K562 (cell line): ENCODE measurements around the gene OR51B2. TPM values are rescaled to one million over a fixed set of nuclear protein-coding genes. Genes with fewer than 3 reads are reported as not detected.

Experiments
- ERF ChIP-seq: fragments of 450-650 bp; formaldehyde crosslinking; IDR thresholded peaks from 2 replicates; pipeline ENCODE4 v1.4.0; 2020; ENCODE audit warnings: mild to moderate bottlenecking, mixed read lengths
- GTF2E2 ChIP-seq: fragments of 200-800 bp; sonication (Bioruptor generic); IDR thresholded peaks from 2 replicates; pipeline ENCODE4 v1.6.1; 2016; ENCODE audit warnings: missing genetic modification characterization, missing compliant biosample characterization
- ILK ChIP-seq: fragments of 450-650 bp; IDR thresholded peaks from 2 replicates; pipeline ENCODE4 v1.6.1; 2016; ENCODE audit warnings: missing genetic modification characterization, low read depth, mild to moderate bottlenecking, missing compliant biosample characterization, moderate library complexity, borderline replicate concordance
- MAFF ChIP-seq: IDR thresholded peaks from 2 replicates; pipeline ENCODE4 v1.6.1; 2012; ENCODE audit warnings: low read length, improper control_type of control experiment
- MAZ ChIP-seq, 2 experiments: fragments of 450-650 bp in 1 of 2; sonication (generic) in 1 of 2; formaldehyde crosslinking; IDR thresholded peaks in 1 of 2; conservative IDR thresholded peaks in 1 of 2; 2 replicates each; pipeline versions ENCODE4 v1.4.0 to v1.5.0; 2020; ENCODE audit warnings: mild to moderate bottlenecking in 1 of 2, missing genetic modification reagents in 1 of 2
- MEIS2 ChIP-seq: fragments of 450-650 bp; IDR thresholded peaks from 2 replicates; pipeline ENCODE4 v1.6.1; 2014; ENCODE audit warnings: mild to moderate bottlenecking; ENCODE audit not compliant: partially characterized antibody
- MGA ChIP-seq: fragments of 450-650 bp; IDR thresholded peaks from 2 replicates; pipeline ENCODE4 v1.6.1; 2016; ENCODE audit warnings: mild to moderate bottlenecking, moderate library complexity
- NBN ChIP-seq: fragments of 450-650 bp; IDR thresholded peaks from 2 replicates; pipeline ENCODE4 v1.6.1; 2016; ENCODE audit warnings: low read depth, mild to moderate bottlenecking
- PRMT5 ChIP-seq: sonication (generic); formaldehyde crosslinking; IDR thresholded peaks from 2 replicates; pipeline ENCODE4 v1.5.0; 2020; ENCODE audit warnings: missing genetic modification reagents
- TAF9B ChIP-seq: fragments of 450-650 bp; IDR thresholded peaks from 2 replicates; pipeline ENCODE4 v1.6.1; 2018; ENCODE audit warnings: mild to moderate bottlenecking; ENCODE audit not compliant: partially characterized antibody
- TFE3 ChIP-seq: fragments of 450-650 bp; formaldehyde crosslinking; IDR thresholded peaks from 2 replicates; pipeline ENCODE4 v1.4.0; 2020; ENCODE audit warnings: mild to moderate bottlenecking, mixed read lengths
- ZNF41 ChIP-seq: fragments of 250-450 bp; sonication (Bioruptor Pico); conservative IDR thresholded peaks from 2 replicates; pipeline ENCODE4 v1.4.0; 2020; ENCODE audit warnings: mild to moderate bottlenecking
- ZNF511 ChIP-seq: sonication (generic); formaldehyde crosslinking; IDR thresholded peaks from 2 replicates; pipeline ENCODE4 v1.8.0; 2022; ENCODE audit warnings: mild to moderate bottlenecking, missing genetic modification reagents
- polyA plus RNA-seq, 8 experiments: library from polyadenylated mRNA; depleted of rRNA in 4 of 8; stranded (reverse) in 5 of 8; unstranded in 3 of 8; fragments of >200 nt; fragmentation: Nextera tagmentation in 2 of 8; fragmentation: Illumina TruSeq in 1 of 8; extraction: Ambion mirVana in 2 of 8; extraction: Trizol in 1 of 8; gene quantifications; 2 replicates each; pipeline versions ENCODE4 v1.2.1 to v1.2.3, GENCODE V29; 2011 to 2014; ENCODE audit warnings: inconsistent platforms in 1 of 8, missing spikeins in 1 of 8
- total RNA-seq, 7 experiments: library from RNA; depleted of rRNA in 6 of 7; stranded (reverse); fragments of >200 nt in 6 of 7; fragmentation: Illumina TruSeq in 2 of 7; extraction: Trizol in 2 of 7; gene quantifications; 2 replicates each; pipeline versions ENCODE4 v1.2.1 to v1.2.3, GENCODE V29; 2011 to 2021; ENCODE audit warnings: low replicate concordance in 1 of 7

OR51B2 gene
- total and polyA plus RNA-seq, 9 of the 15 experiments (the other 6 are each of a cell fraction or from before 2014, with no cell fraction given), result 0.38 to 6.6 (median 4.0) TPM

GRCh38 chr11:5280582-5281102 lies 43.5 kb downstream of the OR51B2 start (continued):
- TF ChIP-seq TFE3 (CRISPR knock-in tag) (peak; percentile 12; the same call in 1 of the 2 replicates), TAF9B (peak; percentile 99), ILK (tag) (no peak), PRMT5 (CRISPR knock-in tag) (no peak), MAZ (CRISPR knock-in tag; conservative IDR thresholded peaks at IDR 0.05 in 1 of 2, IDR thresholded peaks at IDR 0.05 in 1 of 2) (peak; percentile 82 to 92), ERF (CRISPR knock-in tag) (0 out of 2 replicates have a peak, but pooled peaks have one; percentile 52), MGA (no peak; the same call in 1 of the 2 replicates), MEIS2 (peak; percentile 88), NBN (peak; percentile 98), MAFF (peak; percentile 100), ZNF41 (CRISPR knock-in tag) (0 out of 2 replicates have a peak, but pooled peaks have one; percentile 76), ZNF511 (CRISPR knock-in tag) (no peak), GTF2E2 (tag) (no peak)
